Skeletal muscle tissue (tissue), 4 donors: Measurements from ENCODE around the gene ZNF428. TPM values are rescaled to one million over a fixed set of nuclear protein-coding genes. Genes with fewer than 3 reads are reported as not detected.

ENCODE experiments used
- H3K27ac ChIP-seq: one replicate; pipeline ENCODE4 v1.7.0; 2013; ENCODE audit warnings: mild to moderate bottlenecking, low read depth, low read length, inconsistent platforms
- H3K27me3 ChIP-seq, 3 donors: one replicate each; pipeline ENCODE4 v1.7.0; 2013; ENCODE audit warnings: low read length in 3 of 3; ENCODE audit not compliant: control insufficient read depth in 3 of 3, insufficient read depth in 3 of 3
- H3K36me3 ChIP-seq, 3 donors: one replicate each; pipeline ENCODE4 v1.7.0; 2013; ENCODE audit warnings: low read length in 3 of 3; ENCODE audit not compliant: control insufficient read depth in 3 of 3, insufficient read depth in 3 of 3
- H3K4me1 ChIP-seq, 3 donors: one replicate each; pipeline ENCODE4 v1.7.0; 2013; ENCODE audit warnings: low read length in 3 of 3, mild to moderate bottlenecking in 3 of 3; ENCODE audit not compliant: control insufficient read depth in 3 of 3, insufficient read depth in 3 of 3
- H3K4me3 ChIP-seq, 3 donors: one replicate each; pipeline ENCODE4 v1.7.0; 2013; ENCODE audit warnings: low read length in 3 of 3
- H3K9ac ChIP-seq, 3 donors: one replicate each; pipeline ENCODE4 v1.7.0; 2013; ENCODE audit warnings: low read length in 3 of 3, mild to moderate bottlenecking in 3 of 3, moderate library complexity in 2 of 3, low read depth in 1 of 3
- H3K9me3 ChIP-seq, 3 donors: one replicate each; pipeline ENCODE4 v1.7.0; 2013; ENCODE audit warnings: low read length in 3 of 3; ENCODE audit not compliant: control insufficient read depth in 3 of 3
- total RNA-seq: library from RNA; depleted of rRNA; stranded (reverse); fragments of >200 nt; gene quantifications from one replicate; pipeline ENCODE4 v1.2.3, GENCODE V29; 2014
- donor health status: Osteomylitis.

The ZNF428 gene
- total RNA-seq, 1 donor from 2014 or later, result 44.9 TPM

DNA sequence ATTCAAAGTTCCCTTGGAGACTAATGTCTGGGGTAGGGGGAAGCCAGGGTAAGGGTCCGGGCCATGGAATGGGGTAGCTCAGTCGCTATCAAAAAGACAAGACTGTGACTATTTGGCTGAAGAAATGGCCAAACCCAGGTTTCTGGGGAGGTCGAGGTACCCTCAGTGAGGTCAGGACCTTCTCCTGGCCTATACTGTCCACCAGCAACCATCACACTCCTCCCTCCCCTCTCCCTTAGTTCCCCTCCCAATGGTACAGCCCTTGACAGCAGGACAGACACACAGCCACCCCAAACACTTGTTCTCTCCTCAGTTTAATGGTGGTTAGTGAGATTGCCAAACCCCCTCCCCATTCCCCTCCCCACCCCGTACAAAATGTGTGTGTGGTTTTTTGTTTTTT is 2.6 kb upstream of the ZNF428 start:
- peaks cover 0 to 3% (median 0%) of the 10 kb centered on the region in 3 donors for H3K36me3 ChIP-seq
- H3K9me3 ChIP-seq, result no peaks in the 10 kb centered on the region
- peaks cover 6 to 19% (median 13%) of the 10 kb centered on the region in 3 donors for H3K4me1 ChIP-seq
- no peak overlapping the region for H3K4me3 ChIP-seq
- no peak overlapping the region for H3K27ac ChIP-seq
- peaks cover 3 to 5% (median 5%) of the 10 kb centered on the region in 3 donors for H3K27me3 ChIP-seq
- no peak overlapping the region for H3K9ac ChIP-seq

DNA sequence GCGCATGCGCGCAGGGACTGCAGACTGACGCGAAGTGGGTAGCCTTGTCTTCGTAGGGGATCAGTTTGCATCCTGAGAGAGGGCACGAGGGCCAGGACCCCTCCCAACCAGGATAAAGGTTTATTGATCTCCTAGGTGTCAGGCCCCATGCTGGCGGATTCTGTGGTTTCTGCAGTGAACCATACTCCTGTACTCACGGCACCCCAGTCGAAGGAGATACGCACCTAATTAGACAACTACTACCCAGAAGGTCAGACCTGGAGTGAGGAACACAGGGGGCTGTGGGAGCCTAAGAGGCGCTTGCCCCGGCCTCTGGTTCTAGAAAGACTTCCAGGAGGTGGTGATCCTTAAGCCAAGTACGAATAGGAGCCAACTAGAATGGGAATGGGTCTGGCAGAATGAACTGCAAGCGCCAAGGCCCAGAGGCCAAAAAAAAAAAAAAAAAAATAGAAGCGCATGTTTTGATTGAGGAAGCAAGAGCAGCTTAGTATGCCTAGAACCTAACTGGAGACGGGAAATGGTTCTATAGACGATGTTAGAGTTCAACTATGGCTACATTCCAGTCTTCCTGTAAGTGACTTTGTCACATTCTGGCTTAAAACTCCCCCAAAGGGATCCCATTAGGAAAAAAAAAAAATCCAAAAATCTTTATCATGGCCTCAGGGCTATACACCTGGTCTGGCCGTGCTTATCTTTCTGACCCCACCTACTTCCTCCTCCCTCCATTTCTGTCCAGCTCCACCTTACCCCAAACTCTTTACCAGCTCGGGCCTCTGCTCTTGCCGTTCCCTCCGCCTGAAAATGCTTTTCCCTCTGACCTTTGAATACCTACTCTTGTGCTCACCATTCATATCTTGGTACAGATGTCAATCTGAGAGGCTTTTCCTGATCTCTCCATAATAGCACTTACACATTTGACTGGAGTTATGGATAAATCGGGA is 902 bp upstream of the ZNF428 start:
- peak overlapping the region; percentile 87 for H3K27ac ChIP-seq
- peaks cover 6 to 19% (median 13%) of the 10 kb centered on the region in 3 donors for H3K4me1 ChIP-seq
- peak overlapping the region; percentile 90 to 100 (median 99) for H3K4me3 ChIP-seq
- no peaks in the 10 kb centered on the region for H3K9me3 ChIP-seq
- peaks cover 0 to 3% (median 0%) of the 10 kb centered on the region in 3 donors for H3K36me3 ChIP-seq
- H3K27me3 ChIP-seq, result no peaks in the 10 kb centered on the region
- peak overlapping the region; percentile 77 to 98 (median 92) for H3K9ac ChIP-seq

DNA sequence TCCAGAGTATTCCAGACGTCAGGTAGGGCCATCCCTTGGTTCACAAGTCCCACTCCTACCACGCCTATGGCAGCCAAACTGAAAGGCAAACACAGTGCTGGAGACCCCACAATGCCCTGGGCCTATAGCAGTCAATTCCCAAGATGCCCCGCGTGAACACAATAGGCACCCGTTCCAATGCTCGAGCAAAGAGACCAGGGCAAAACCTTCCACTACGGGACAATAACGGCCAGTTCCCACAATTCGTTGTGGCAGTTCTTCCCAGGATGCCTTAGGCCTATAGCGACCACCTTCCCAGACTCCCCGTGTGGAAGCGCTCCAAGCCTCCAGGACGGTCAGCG is 538 bp downstream of the ZNF428 start:
- no peaks in the 10 kb centered on the region for H3K27me3 ChIP-seq
- H3K36me3 ChIP-seq, result peaks cover 3 to 4% (median 4%) of the 10 kb centered on the region in 3 donors
- H3K9me3 ChIP-seq, result no peaks in the 10 kb centered on the region
- peak overlapping the region; percentile 87 for H3K27ac ChIP-seq
- peak overlapping the region; percentile 90 to 100 (median 99) for H3K4me3 ChIP-seq
- H3K4me1 ChIP-seq, result peaks cover 6 to 19% (median 13%) of the 10 kb centered on the region in 3 donors
- peak overlapping the region; percentile 77 to 98 (median 92) for H3K9ac ChIP-seq

DNA sequence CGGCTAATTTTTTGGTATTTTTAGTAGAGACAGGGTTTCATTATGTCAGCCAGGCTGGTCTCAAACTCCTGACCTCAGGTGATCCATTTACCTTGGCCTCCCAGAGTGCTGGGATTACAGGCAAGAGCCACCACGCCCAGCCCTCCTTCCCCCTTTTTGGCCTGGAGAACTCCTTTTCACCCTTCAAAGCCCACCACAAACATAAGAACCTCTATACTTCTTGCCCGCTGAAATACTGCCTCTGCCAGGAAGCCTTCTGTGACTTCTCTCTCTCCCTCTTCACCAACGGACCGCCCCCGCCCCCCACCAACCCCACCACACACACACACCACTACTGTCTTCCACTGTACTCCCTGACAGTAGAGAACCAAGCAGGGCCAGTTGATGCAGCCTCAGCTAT is 2.5 kb downstream of the ZNF428 start:
- no peaks in the 10 kb centered on the region for H3K27me3 ChIP-seq
- H3K4me3 ChIP-seq, result no peak overlapping the region
- no peak overlapping the region for H3K9ac ChIP-seq

DNA sequence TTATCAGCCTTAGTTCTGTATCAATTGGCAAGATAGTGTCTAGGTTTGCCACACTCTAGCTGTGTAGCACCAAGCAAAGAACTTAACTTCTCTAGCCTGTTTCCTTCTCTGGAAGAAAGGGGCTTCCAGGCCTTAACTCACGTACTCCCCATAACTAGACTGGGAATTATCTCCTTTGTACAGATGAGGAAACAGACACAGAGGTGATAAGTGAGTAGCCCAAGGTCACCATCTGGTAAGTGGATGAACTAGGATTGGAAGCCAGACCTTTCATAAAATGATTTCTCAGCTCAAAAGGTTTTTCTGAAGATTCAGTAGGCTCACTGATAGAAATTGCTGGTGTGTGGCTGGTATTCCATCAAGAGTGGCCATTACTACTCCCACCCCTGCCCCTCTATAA is 3.1 kb downstream of the ZNF428 start:
- Histone ChIP-seq H3K4me3 (no peak overlapping the region), H3K9ac (no peak overlapping the region), H3K9me3 (no peaks in the 10 kb centered on the region), H3K4me1 (peaks cover 6 to 19% (median 13%) of the 10 kb centered on the region in 3 donors), H3K27ac (no peak overlapping the region), H3K36me3 (peaks cover 13 to 21% (median 16%) of the 10 kb centered on the region in 3 donors), H3K27me3 (no peaks in the 10 kb centered on the region)

More for the DNA sequence above, 2.5 kb downstream of the ZNF428 start:
- peaks cover 11 to 19% (median 13%) of the 10 kb centered on the region in 3 donors for H3K36me3 ChIP-seq
- no peaks in the 10 kb centered on the region for H3K9me3 ChIP-seq
- peaks cover 6 to 19% (median 13%) of the 10 kb centered on the region in 3 donors for H3K4me1 ChIP-seq
- no peak overlapping the region for H3K27ac ChIP-seq

DNA sequence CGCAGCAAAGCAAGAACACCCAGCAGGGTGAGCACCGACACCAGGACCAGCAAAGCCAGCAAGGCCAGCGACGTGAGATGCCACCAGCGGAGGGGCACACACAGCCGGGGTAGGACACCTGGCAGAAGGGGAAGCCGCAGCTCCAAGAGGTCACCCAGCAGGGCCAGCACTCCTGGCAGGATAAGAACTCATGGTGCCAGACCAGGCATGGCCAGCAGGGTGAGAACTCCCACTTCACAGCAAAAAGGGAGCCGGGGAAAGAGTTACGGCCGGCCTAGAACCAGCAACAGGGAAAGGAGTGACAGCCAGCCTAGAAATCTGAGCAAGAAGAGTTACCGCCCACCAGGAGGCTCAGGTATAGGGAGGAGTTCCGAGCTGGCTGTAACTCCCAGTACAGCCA is 7.1 kb downstream of the ZNF428 start:
- H3K36me3 ChIP-seq, result peaks cover 13 to 25% (median 17%) of the 10 kb centered on the region in 3 donors
- H3K27me3 ChIP-seq, result no peaks in the 10 kb centered on the region
- H3K4me1 ChIP-seq, result no peaks in the 10 kb centered on the region
- no peak overlapping the region for H3K27ac ChIP-seq
- no peak overlapping the region for H3K9ac ChIP-seq
- H3K4me3 ChIP-seq, result no peak overlapping the region
- H3K9me3 ChIP-seq, result no peaks in the 10 kb centered on the region

DNA sequence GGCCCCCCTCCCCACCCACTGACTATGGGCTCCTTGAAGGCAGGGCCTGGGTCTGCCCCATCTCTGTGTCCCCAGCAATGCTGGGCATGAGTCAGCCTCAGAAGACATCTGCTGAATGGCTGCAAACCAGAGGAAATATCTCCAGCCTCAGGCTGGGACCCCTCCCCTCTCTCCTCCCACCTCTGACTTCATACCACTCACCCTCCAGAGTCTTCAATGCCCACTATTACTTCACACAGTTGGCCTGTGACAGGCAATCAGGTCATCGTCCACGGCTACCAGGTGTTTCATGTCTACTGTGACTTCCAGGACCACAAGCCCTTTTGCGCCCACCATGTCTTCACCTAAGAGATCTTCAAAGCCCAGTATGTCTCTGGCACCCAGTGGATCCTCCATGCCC is 7.6 kb downstream of the ZNF428 start, which contains the start of gene SRRM5:
SRRM5 (plus strand) TSS at position 301 of the 400 bp plus-strand sequence; CDS start at position 335, 34 bp downstream.
- Histone ChIP-seq H3K9ac (no peak within 1 kb of the TSS), H3K9me3 (no peaks in the 10 kb centered on the region), H3K4me1 (peaks cover 0 to 3% (median 0%) of the 10 kb centered on the region in 3 donors), H3K27me3 (no peaks in the 10 kb centered on the region), H3K36me3 (peaks cover 16 to 25% (median 20%) of the 10 kb centered on the region in 3 donors), H3K27ac (no peak within 1 kb of the TSS), H3K4me3 (no peak within 1 kb of the TSS)

DNA sequence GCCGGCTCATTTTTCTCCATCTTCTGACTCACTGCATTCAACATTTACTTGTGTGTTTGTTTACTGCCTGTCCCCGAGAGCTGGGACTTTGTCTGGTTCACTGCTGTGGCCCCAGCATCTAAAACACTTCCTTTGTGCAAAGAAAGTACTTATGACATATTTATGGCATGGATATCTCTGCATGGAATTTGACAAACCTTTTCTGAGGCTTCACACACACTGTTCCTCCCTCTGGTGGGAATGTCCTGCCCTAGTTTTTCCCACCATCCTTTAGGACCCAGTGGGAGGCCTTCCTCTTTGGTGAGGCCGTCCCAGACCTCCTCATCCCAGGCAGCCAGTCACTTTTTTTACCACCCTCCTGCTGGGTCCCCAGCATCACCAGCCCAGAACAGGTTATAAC is 8.9 kb downstream of the ZNF428 start:
- Histone ChIP-seq H3K4me3 (no peak overlapping the region), H3K9ac (no peak overlapping the region), H3K9me3 (no peaks in the 10 kb centered on the region), H3K27ac (no peak overlapping the region), H3K36me3 (peaks cover 16 to 25% (median 22%) of the 10 kb centered on the region in 3 donors), H3K27me3 (no peaks in the 10 kb centered on the region), H3K4me1 (peaks cover 0 to 4% (median 0%) of the 10 kb centered on the region in 3 donors)

DNA sequence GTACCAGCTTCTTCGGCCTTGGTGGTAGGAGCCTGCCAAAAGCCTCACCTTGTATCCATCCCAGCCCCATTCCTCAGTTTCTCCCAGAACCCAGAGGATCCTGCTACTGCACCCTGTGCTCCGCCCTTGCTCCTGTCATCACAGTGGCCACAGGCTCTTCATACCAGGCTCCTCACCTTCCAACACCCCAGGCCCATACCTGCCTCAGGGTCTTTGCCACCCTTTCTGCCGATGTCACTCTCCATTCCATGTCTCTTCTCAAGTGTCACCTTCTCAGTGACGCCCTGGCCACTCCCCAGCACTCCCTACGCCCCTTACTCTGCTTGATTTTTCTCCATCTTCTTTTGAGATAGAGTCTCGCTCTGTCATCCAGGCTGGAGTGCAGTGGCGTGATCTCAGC is 9.6 kb downstream of the ZNF428 start:
- Histone ChIP-seq H3K4me1 (peaks cover 0 to 4% (median 0%) of the 10 kb centered on the region in 3 donors), H3K36me3 (peaks cover 16 to 25% (median 22%) of the 10 kb centered on the region in 3 donors), H3K27ac (no peak overlapping the region), H3K9ac (no peak overlapping the region), H3K4me3 (no peak overlapping the region), H3K9me3 (no peaks in the 10 kb centered on the region), H3K27me3 (no peaks in the 10 kb centered on the region)
